ENCODE measurements around the gene SLC6A4.
"Not testable (repeated sequence)": the region's sequence is repeated elsewhere in the genome, so short reads cannot be mapped to it uniquely, and the experiment has no call there.

SLC6A4 gene

DNA sequence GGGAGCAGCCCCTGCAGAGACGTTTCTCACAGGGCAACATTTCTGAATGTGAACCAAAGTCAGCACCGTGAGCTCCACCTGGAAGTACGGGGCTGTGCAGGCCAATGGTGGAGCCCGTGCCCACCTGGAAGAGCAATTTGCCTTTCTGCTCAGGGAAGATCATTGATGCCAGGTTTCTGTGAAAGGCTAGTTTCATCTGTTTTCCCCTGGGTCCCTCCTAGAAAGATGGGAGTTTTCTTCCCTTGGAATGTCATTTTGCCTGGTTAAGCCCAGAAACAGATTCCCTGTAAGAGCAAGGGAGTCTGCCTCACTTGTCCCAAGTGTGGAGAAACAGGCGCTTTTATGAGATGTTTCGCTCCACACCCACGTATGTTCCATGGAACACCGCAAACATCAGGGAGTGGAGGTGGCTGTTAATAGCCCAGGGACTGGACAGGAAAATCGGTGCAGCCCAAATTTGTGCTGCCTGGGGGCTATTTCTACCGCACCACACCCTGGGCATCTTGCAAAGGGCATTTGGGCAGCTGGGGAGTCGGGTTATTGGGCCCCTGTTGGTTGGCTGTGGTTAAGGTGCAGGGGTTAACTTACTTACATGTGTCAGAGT lies 2.6 kb downstream of the SLC6A4 start:
- Mint-ChIP-seq H3K27me3 (peaks cover 72% of the 10 kb centered on the region), H3K9me3 (no peaks in the 10 kb centered on the region), H3K4me3 (no peak overlapping the region), H3K36me3 (ENCODE audit: low read depth) (no peaks in the 10 kb centered on the region), H3K4me1 (ENCODE audit: low read depth) (peaks cover 19% of the 10 kb centered on the region), H3K27ac (no peak overlapping the region)
- no peak for DNase-seq

DNA sequence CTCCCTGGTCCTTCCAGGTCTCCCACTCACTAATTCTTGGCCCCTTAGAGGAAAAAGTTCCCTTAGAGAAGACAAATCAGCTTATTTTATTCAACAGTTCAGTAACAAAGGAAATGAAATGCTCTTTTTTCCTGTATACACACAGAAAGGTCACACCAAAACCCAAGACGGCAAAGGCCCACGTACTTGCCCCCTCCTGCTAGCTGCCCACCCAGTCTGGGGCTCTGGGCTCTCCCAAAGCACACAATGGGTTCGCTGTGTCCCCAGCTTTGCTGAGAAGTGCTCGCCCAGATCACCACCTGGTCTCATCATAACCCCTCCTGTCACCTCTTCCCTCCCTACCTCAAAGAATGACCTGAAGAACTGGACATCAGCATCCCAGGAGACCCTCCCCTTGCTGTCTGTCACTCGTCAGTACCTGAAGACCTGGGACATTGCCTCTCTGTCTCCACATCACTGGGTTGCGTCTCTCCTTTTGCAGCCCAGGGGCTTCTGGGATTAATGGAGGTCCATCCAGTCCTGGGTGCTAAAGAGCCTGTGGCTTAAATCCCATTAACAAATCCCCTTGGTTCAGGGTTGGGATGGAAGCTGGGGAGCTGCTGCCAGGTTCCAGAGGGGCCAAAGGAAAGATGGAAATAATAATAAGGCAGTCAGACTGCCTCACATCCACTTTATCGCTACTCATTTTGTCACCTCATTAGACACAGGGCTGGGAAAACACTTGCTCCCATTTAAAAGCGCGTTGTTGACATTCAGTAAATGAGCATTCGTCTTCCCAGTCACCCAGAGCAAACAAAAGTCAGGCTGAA lies 3.3 kb downstream of the SLC6A4 start:
- no peak for DNase-seq
- Mint-ChIP-seq H3K4me3 (no peak overlapping the region), H3K4me1 (ENCODE audit: low read depth) (peaks cover 15% of the 10 kb centered on the region), H3K9me3 (no peaks in the 10 kb centered on the region), H3K27me3 (peaks cover 65% of the 10 kb centered on the region), H3K27ac (no peak overlapping the region), H3K36me3 (ENCODE audit: low read depth) (no peaks in the 10 kb centered on the region)

DNA sequence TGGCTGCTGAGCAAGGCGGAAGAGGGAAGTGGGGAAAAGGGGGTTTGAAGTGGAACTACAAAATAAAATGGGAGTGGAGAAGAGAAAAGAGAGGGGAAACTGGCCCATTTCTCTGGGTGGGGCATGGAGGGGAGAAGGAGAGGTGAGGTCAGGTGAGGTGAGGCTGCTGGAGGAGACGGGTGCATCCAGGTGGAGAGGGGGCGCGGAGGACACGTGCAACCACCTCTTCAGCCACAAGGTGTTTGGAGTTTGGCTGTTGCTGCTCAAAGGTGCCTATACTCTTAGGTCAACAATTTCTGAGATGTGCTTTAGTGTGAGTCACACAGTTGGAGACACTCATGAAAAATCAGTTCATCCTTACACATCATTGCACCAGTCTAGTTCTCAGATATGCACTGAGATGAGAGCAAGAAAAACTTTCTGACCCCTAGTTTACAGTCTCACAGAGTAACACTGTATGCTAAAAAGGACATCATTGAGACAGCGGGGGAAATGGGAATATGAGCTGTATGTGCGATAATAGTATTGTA lies 4.8 kb downstream of the SLC6A4 start:
- no peak for DNase-seq
- no peaks in the 10 kb centered on the region for H3K9me3 Mint-ChIP-seq
- H3K36me3 Mint-ChIP-seq (ENCODE audit: low read depth) = no peaks in the 10 kb centered on the region
- no peak overlapping the region for H3K4me3 Mint-ChIP-seq
- no peak overlapping the region for H3K27ac Mint-ChIP-seq
- peaks cover 53% of the 10 kb centered on the region for H3K27me3 Mint-ChIP-seq
- peaks cover 8% of the 10 kb centered on the region for H3K4me1 Mint-ChIP-seq (ENCODE audit: low read depth)

DNA sequence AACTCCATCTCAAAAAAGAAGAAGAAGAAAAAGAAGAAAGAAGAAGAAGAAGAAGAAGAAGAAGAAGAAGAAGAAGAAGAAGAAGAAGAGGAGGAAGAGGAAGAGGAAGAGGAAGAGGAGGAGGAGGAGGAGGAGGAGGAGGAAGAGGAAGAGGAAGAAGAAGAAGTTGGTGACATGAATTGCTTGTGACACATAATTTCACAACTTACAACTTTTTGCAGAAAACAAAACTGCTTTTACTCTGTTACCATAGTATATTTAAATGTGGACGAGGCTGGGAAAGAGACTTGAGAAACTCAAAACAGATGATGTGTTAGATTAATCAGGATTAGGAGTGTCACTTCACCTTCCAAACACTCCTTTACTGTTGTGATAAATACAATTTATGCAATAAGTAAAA lies 5.5 kb downstream of the SLC6A4 start:
- not testable (repeated sequence) for H3K4me3 Mint-ChIP-seq; DNase-seq; H3K36me3 Mint-ChIP-seq (ENCODE audit: low read depth); H3K27ac Mint-ChIP-seq; H3K4me1 Mint-ChIP-seq (ENCODE audit: low read depth); H3K9me3 Mint-ChIP-seq
- H3K27me3 Mint-ChIP-seq = peaks cover 49% of the 10 kb centered on the region

DNA sequence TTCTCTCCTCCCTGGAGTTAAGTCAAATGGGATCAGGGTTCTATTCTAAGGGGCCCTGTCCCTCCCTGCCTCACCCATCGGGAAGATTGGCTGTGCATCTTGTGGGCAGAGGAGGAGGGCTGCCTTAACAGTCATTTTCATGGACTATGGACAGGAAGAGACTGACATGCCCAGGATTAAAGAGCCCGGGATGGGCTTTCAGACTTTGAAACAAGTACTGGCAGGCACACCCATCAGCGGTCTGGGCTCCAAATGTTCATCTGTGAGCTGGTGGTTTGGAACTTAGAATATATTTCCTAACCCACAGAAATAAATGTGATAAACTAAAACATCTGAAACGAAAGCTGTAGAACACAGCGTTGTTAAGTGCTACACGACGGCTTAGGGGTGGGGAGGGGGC lies 6.5 kb downstream of the SLC6A4 start:
- no peak for DNase-seq
- Mint-ChIP-seq H3K4me1 (ENCODE audit: low read depth) (no peaks in the 10 kb centered on the region), H3K9me3 (no peaks in the 10 kb centered on the region), H3K4me3 (no peak overlapping the region), H3K27ac (no peak overlapping the region), H3K36me3 (ENCODE audit: low read depth) (no peaks in the 10 kb centered on the region), H3K27me3 (peaks cover 39% of the 10 kb centered on the region)

DNA sequence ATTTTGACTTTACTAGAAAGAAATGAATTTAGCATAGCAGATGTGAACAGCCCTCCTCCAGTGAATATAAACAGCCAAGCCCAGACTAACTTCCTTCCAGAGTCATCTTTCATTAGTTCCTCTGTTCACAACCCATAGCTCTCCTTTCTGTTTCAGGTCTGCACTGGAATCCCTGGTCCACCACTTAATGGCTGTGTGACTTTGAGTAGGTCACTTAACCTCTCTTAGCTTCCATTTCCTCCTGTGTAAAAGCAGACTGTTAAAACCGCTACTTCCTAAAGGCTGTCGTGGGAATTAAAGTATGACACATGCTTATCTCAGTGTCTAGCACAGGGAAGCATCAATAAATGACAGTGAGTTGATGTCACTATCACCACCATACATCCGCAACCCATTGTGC lies 7.5 kb downstream of the SLC6A4 start:
- no peak for DNase-seq
- Mint-ChIP-seq H3K27ac (no peak overlapping the region), H3K4me3 (no peak overlapping the region), H3K36me3 (ENCODE audit: low read depth) (no peaks in the 10 kb centered on the region), H3K27me3 (peaks cover 29% of the 10 kb centered on the region), H3K4me1 (ENCODE audit: low read depth) (no peaks in the 10 kb centered on the region), H3K9me3 (no peaks in the 10 kb centered on the region)

DNA sequence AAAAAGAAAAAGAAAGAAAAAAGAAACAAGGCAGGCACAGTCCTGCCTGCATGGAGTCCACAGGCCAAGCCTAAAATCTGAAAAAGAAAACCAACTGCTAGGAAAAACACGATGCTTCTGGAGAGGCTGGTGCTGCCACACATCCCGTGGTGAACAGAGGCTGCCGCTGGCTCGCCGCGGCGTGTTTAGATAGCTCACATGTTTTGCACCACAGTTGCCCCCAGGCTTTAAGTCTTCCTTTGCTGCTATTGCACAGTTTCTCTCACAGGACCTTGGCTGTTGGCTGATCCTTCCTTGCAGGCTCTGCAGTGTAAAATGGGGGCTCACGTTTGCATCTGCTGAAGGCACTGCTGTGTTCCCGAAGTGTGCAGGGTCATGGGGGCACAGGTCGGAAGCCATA lies 8.6 kb downstream of the SLC6A4 start:
- no peaks in the 10 kb centered on the region for H3K36me3 Mint-ChIP-seq (ENCODE audit: low read depth)
- H3K4me3 Mint-ChIP-seq = no peak overlapping the region
- no peak for DNase-seq
- H3K27ac Mint-ChIP-seq = no peak overlapping the region
- H3K4me1 Mint-ChIP-seq (ENCODE audit: low read depth) = no peaks in the 10 kb centered on the region
- H3K9me3 Mint-ChIP-seq = no peaks in the 10 kb centered on the region
- H3K27me3 Mint-ChIP-seq = peaks cover 17% of the 10 kb centered on the region

DNA sequence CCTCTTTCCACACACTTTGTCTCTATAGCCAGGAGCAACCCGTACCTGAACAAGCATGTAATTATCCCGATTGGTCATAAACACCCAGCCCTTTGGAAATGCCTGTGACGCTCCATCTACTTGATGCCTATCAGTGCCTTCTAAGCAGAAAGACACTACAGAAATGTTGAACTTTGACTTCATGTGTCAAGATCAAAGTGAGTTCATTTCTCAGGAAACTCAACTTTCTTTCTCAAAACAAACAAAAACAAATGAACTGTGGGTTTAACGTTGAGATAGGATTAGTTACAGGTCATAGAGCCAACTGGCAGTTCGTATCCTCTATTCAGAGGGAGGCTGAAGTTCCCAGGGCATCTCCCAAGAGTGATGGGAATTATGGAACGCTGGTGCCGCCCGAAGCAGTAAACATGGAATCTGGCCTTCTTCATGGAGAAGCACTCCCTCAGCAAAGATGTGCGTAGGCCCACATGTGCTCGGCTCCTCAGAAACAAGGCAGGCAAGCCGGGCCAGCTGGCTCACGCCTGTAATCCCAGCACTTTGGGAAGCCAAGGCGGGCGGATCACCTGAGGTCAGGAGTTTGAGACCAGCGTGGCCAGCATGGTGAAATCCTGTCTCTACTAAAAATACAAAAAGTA lies 9.5 kb downstream of the SLC6A4 start:
- DNase-seq = no peak
- Mint-ChIP-seq H3K36me3 (ENCODE audit: low read depth) (no peaks in the 10 kb centered on the region), H3K4me3 (no peak overlapping the region), H3K9me3 (no peaks in the 10 kb centered on the region), H3K27me3 (peaks cover 16% of the 10 kb centered on the region), H3K4me1 (ENCODE audit: low read depth) (no peaks in the 10 kb centered on the region), H3K27ac (no peak overlapping the region)

DNA sequence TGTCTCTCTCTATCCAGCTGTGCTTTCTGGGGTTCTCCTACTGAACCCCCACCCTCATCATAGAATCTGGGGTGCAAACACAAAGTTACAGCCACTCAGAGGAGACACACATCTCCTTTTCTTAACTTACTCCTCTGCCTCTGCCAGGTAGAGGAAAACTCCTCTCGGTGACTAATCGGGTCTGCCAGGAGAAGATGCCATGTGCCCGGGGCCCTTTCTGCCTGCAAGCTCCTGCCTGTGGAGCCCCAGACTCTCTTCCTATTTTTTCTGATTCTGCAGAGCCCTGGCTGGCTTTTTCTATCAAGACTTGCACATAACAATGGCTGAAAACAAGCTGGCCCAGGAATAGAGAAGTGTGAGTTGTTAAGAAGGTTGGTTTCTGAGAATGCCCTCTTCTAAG lies 10.4 kb downstream of the SLC6A4 start:
- no peaks in the 10 kb centered on the region for H3K36me3 Mint-ChIP-seq (ENCODE audit: low read depth)

DNA sequence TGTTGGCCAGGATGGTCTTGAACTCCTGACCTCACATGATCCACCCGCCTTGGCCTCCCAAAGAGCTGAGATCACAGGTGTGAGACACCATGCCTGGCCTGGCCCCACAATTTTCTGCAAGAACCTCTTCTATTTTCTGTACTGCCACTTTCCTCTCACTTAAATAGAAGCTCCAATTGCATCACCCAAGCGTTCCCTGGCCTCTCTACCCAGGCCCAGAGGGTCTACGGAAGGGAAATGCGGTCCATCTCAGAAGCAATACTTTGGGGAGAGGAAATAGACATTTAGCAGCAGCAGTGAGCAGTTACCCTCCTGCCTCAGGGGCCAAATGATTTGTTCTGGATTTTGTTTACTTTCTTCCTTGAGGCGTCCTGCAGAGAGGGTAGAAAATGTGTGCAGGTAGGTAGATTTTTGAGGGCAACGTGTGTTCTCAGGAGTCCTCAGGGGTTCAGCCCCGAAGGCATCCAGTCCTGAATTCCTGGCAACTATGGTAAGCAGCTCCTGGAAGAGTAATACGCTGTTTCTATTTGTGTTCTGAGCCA lies 11.0 kb downstream of the SLC6A4 start:
- H3K27ac Mint-ChIP-seq = no peak overlapping the region
- H3K36me3 Mint-ChIP-seq (ENCODE audit: low read depth) = no peaks in the 10 kb centered on the region
- no peak for DNase-seq
- no peak overlapping the region for H3K4me3 Mint-ChIP-seq
- no peaks in the 10 kb centered on the region for H3K9me3 Mint-ChIP-seq
- H3K4me1 Mint-ChIP-seq (ENCODE audit: low read depth) = no peaks in the 10 kb centered on the region
- H3K27me3 Mint-ChIP-seq = peaks cover 9% of the 10 kb centered on the region

More for the DNA sequence above, 10.4 kb downstream of the SLC6A4 start:
- peaks cover 9% of the 10 kb centered on the region for H3K27me3 Mint-ChIP-seq
- no peaks in the 10 kb centered on the region for H3K4me1 Mint-ChIP-seq (ENCODE audit: low read depth)
- no peak overlapping the region for H3K27ac Mint-ChIP-seq
- H3K4me3 Mint-ChIP-seq = no peak overlapping the region
- no peaks in the 10 kb centered on the region for H3K9me3 Mint-ChIP-seq
- no peak for DNase-seq

DNA sequence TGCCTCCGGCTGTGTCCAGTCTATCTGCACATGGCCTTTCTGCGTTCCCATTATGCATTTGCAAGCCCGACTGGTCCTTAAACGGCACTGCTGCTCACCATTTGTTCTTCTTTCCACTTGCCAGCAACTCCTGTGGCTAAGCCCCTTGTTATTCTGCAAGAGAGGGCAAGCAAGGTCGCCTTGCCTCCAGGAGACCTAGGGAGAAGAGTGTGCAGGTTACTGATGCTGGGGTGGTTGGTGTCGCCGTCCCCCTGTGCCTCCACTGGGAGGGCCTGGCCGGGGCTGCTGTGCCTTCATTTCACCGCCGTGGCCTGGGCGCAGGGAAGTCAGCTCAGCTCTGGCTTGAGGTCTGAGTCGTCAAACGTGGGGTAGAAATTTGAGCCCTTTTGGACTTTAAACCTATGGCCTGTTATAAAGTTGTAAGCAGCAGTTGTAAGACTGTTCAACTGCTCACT lies 12.7 kb downstream of the SLC6A4 start:
- Mint-ChIP-seq H3K4me3 (no peak overlapping the region), H3K27me3 (no peaks in the 10 kb centered on the region), H3K4me1 (ENCODE audit: low read depth) (no peaks in the 10 kb centered on the region), H3K9me3 (no peaks in the 10 kb centered on the region), H3K36me3 (ENCODE audit: low read depth) (no peaks in the 10 kb centered on the region), H3K27ac (no peak overlapping the region)
- no peak for DNase-seq

DNA sequence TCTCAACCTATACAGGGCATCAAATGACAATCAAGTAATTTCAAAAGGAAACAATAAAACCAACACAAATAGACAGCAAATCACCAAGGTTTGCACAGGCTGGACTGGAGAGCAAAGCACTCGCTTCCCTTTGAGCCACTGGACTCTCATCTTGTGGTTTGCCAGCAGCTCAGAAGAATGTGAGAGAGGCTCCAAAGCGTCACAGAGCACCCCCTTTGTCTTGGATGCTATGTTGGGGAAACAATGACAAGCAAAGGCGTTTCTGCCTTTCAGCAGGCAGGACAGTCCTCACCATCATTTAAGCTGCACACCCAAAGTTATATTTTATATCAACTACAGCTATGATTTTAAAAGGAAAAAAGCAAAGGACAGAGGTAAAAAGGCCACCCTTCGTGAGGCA lies 13.2 kb downstream of the SLC6A4 start:
- Mint-ChIP-seq H3K27me3 (no peaks in the 10 kb centered on the region), H3K4me3 (no peak overlapping the region), H3K9me3 (no peaks in the 10 kb centered on the region), H3K4me1 (ENCODE audit: low read depth) (no peaks in the 10 kb centered on the region), H3K27ac (no peak overlapping the region), H3K36me3 (ENCODE audit: low read depth) (no peaks in the 10 kb centered on the region)
- DNase-seq = no peak

DNA sequence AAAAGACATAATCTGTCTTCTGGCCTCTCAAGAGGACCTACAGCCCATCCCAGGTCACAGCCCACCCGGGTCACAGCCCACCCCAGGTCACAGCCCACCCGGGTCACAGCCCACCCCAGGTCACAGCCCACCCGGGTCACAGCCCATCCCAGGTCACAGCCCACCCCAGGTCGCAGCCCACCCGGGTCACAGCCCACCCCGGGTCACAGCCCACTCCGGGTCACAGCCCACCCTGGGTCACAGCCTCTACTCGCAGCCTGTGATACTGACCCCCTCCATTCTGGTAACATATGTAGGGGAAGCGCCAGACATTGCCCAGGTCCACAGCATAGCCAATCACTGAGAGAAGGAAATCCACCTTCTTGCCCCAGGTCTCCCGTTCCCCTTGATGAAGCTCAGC lies 14.2 kb downstream of the SLC6A4 start:
- no peaks in the 10 kb centered on the region for H3K4me1 Mint-ChIP-seq (ENCODE audit: low read depth)
- H3K9me3 Mint-ChIP-seq = no peaks in the 10 kb centered on the region
- DNase-seq = no peak
- no peaks in the 10 kb centered on the region for H3K36me3 Mint-ChIP-seq (ENCODE audit: low read depth)
- H3K27ac Mint-ChIP-seq = no peak overlapping the region
- no peak overlapping the region for H3K4me3 Mint-ChIP-seq
- no peaks in the 10 kb centered on the region for H3K27me3 Mint-ChIP-seq

DNA sequence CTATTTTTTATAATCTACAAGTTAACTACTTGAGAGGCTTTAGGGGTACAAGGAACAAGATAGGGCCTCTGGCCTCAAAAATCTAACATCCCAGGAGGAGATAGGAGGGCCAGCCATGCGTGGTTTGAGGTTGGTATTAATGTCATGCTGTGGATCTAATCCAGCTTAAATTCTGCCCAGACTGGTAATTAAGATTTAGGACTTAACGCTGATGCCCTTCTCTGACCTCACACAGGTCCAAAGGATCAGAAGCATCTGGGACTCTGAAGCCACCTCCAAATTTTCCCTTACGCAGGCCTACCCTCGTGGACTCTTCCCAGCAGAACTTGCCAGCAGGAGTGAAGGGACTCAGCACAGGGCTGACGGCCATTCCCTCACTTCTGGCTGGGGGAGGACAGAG lies 15.1 kb downstream of the SLC6A4 start:
- no peak for DNase-seq
- no peaks in the 10 kb centered on the region for H3K9me3 Mint-ChIP-seq
- no peak overlapping the region for H3K27ac Mint-ChIP-seq
- H3K4me3 Mint-ChIP-seq = no peak overlapping the region
- H3K4me1 Mint-ChIP-seq (ENCODE audit: low read depth) = no peaks in the 10 kb centered on the region
- H3K27me3 Mint-ChIP-seq = no peaks in the 10 kb centered on the region
- no peaks in the 10 kb centered on the region for H3K36me3 Mint-ChIP-seq (ENCODE audit: low read depth)

DNA sequence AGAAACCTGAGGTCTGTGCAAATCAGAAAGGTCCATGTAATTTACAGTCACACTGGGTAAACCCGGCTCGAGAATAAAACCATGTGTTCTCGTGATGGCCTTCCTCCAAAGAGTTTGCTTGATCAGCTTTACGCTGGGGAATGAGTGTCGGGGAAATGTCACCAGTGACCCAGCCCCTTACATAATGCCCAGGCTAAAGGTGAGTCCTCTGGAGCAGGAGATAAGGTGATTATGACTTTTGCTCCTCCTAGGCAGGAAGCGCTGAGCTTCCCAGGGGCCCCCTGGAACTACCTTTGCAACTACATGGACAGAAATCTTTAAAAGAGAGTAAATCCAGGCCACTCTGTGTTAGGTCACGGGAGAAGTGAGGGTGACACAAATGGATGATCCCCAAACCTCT lies 15.7 kb downstream of the SLC6A4 start:
- no peaks in the 10 kb centered on the region for H3K9me3 Mint-ChIP-seq
- H3K4me1 Mint-ChIP-seq (ENCODE audit: low read depth) = no peaks in the 10 kb centered on the region

More for the DNA sequence above, 15.7 kb downstream of the SLC6A4 start:
- H3K27ac Mint-ChIP-seq = no peak overlapping the region
- no peaks in the 10 kb centered on the region for H3K36me3 Mint-ChIP-seq (ENCODE audit: low read depth)
- no peak for DNase-seq
- H3K27me3 Mint-ChIP-seq = no peaks in the 10 kb centered on the region
- H3K4me3 Mint-ChIP-seq = no peak overlapping the region
